Caki2 (cell line): ENCODE data around the gene CCDC134. TPM values are rescaled to one million over a fixed set of nuclear protein-coding genes. Genes with fewer than 3 reads are reported as not detected.

Experiments
- DNase-seq: peaks from one replicate; pipeline ENCODE4 v3.0.0-alpha.2; 2015; ENCODE audit warnings: low read depth
- in situ Hi-C: cut with HindIII; loops from 2 replicates; pipeline ENCODE4 v1.10.0; 2016; ENCODE audit warnings: low sequenced_read_pairs, low pct_unique_long_range_greater_than_20kb, mixed read lengths
- total RNA-seq: library from RNA; depleted of rRNA; stranded (reverse); fragments of >200 nt; shearing (Covaris generic); gene quantifications from 2 replicates; pipeline ENCODE4 v1.2.3, GENCODE V29; 2014; ENCODE audit warnings: low replicate concordance

CCDC134 gene
- total RNA-seq, 1 experiment from 2014 or later: 15.9 TPM

- DNase-seq: no peak
- in situ Hi-C loops: no loop called here
Observed at GRCh38 chr22:41818011-41818410, 17.5 kb downstream of the CCDC134 start.

GRCh38 chr22:41818596-41818995 is 18.1 kb downstream of the CCDC134 start:
- DNase-seq: no peak
- in situ Hi-C loops: no loop called here

- in situ Hi-C loops: no loop called here
- no peak for DNase-seq
Observed at GRCh38 chr22:41819257-41819656, 18.8 kb downstream of the CCDC134 start.

- DNase-seq: no peak
- in situ Hi-C loops: no loop called here
Observed at GRCh38 chr22:41820447-41820846, 20.0 kb downstream of the CCDC134 start.

- in situ Hi-C loops: no loop called here
- no peak for DNase-seq
Observed at GRCh38 chr22:41821471-41822316, 21.2 kb downstream of the CCDC134 start.

GRCh38 chr22:41822317-41823057 is 22.0 kb downstream of the CCDC134 start:
- in situ Hi-C loops: no loop called here
- peak; percentile 69 for DNase-seq

- in situ Hi-C loops: no loop called here
Observed at GRCh38 chr22:41823797-41824196, 23.3 kb downstream of the CCDC134 start.

GRCh38 chr22:41825376-41825775 is 24.9 kb downstream of the CCDC134 start:
- in situ Hi-C loops: no loop called here
- no peak for DNase-seq

More at GRCh38 chr22:41823797-41824196, 23.3 kb downstream of the CCDC134 start:
- no peak for DNase-seq

- in situ Hi-C loops: no loop called here
- DNase-seq: no peak
Observed at GRCh38 chr22:41826021-41826420, 25.5 kb downstream of the CCDC134 start.

- in situ Hi-C loops: no loop called here
- no peak for DNase-seq
Observed at GRCh38 chr22:41826430-41827383, 26.2 kb downstream of the CCDC134 start.

- no peak for DNase-seq
- in situ Hi-C loops: no loop called here
Observed at GRCh38 chr22:41827671-41828070, 27.2 kb downstream of the CCDC134 start.

GRCh38 chr22:41828516-41828915 is 28.0 kb downstream of the CCDC134 start:
- DNase-seq: no peak
- in situ Hi-C loops: no loop called here

- in situ Hi-C loops: no loop called here
- DNase-seq: no peak
Observed at GRCh38 chr22:41830174-41830573, 29.7 kb downstream of the CCDC134 start.

GRCh38 chr22:41831383-41831782 is 30.9 kb downstream of the CCDC134 start:
- in situ Hi-C loops: no loop called here

GRCh38 chr22:41831828-41832552 is 31.5 kb downstream of the CCDC134 start:
- in situ Hi-C loops: no loop called here
- DNase-seq: no peak

More at GRCh38 chr22:41831383-41831782, 30.9 kb downstream of the CCDC134 start:
- DNase-seq: no peak

- in situ Hi-C loops: no loop called here
- DNase-seq: peak; percentile 100
Observed at GRCh38 chr22:41832553-41833368, 32.3 kb downstream of the CCDC134 start, which contains the start of gene SREBF2. SREBF2 (plus strand) TSS chr22:41833105; CDS start chr22:41833271, 166 bp downstream.
